ENCODE measurements around the gene PLCH1.

Gene PLCH1

GRCh38 chr3:155745795-155746550 is 1.1 kb upstream of the PLCH1 start:
- no peak for DNase-seq (ENCODE audit: low spot score)

GRCh38 chr3:155744010-155744625 is 753 bp downstream of the PLCH1 start:
- peak; percentile 50 for DNase-seq (ENCODE audit: low spot score)

- DNase-seq (ENCODE audit: low spot score) = no peak
Observed at GRCh38 chr3:155743606-155744005, 1.3 kb downstream of the PLCH1 start.

- no peak for DNase-seq (ENCODE audit: low spot score)
Observed at GRCh38 chr3:155742349-155742965, 2.4 kb downstream of the PLCH1 start.

GRCh38 chr3:155741603-155742002 is 3.3 kb downstream of the PLCH1 start:
- DNase-seq (ENCODE audit: low spot score) = no peak

- no peak for DNase-seq (ENCODE audit: low spot score)
Observed at GRCh38 chr3:155741101-155741500, 3.8 kb downstream of the PLCH1 start.

- no peak for DNase-seq (ENCODE audit: low spot score)
Observed at GRCh38 chr3:155739154-155739553, 5.7 kb downstream of the PLCH1 start.

- no peak for DNase-seq (ENCODE audit: low spot score)
Observed at GRCh38 chr3:155738580-155739076, 6.2 kb downstream of the PLCH1 start.

- no peak for DNase-seq (ENCODE audit: low spot score)
Observed at GRCh38 chr3:155737844-155738460, 6.9 kb downstream of the PLCH1 start.

- no peak for DNase-seq (ENCODE audit: low spot score)
Observed at GRCh38 chr3:155736381-155736780, 8.5 kb downstream of the PLCH1 start.

GRCh38 chr3:155730843-155731242 is 14.0 kb downstream of the PLCH1 start:
- DNase-seq (ENCODE audit: low spot score) = no peak

GRCh38 chr3:155727836-155728235 is 17.0 kb downstream of the PLCH1 start:
- no peak for DNase-seq (ENCODE audit: low spot score)

- no peak for DNase-seq (ENCODE audit: low spot score)
Observed at GRCh38 chr3:155714295-155714718, 30.6 kb downstream of the PLCH1 start.

- DNase-seq (ENCODE audit: low spot score) = no peak
Observed at GRCh38 chr3:155712008-155712407, 32.9 kb downstream of the PLCH1 start.

GRCh38 chr3:155704771-155705559 is 39.9 kb downstream of the PLCH1 start:
- DNase-seq (ENCODE audit: low spot score) = no peak

GRCh38 chr3:155704061-155704460 is 40.8 kb downstream of the PLCH1 start:
- DNase-seq (ENCODE audit: low spot score) = no peak

GRCh38 chr3:155702745-155703591 is 41.9 kb downstream of the PLCH1 start:
- DNase-seq (ENCODE audit: low spot score) = no peak

- peak; percentile 24 for DNase-seq (ENCODE audit: low spot score)
Observed at GRCh38 chr3:155701882-155702465, 42.9 kb downstream of the PLCH1 start.

- DNase-seq (ENCODE audit: low spot score) = no peak
Observed at GRCh38 chr3:155697542-155697941, 47.3 kb downstream of the PLCH1 start.

- DNase-seq (ENCODE audit: low spot score) = no peak
Observed at GRCh38 chr3:155690921-155691320, 54.0 kb downstream of the PLCH1 start.

Measured in germinal center (tissue), 1 donor.